Astrocyte (in vitro differentiated cells and primary cell): Measurements from ENCODE around the gene COL26A1. TPM values are rescaled to one million over a fixed set of nuclear protein-coding genes. Genes with fewer than 3 reads are reported as not detected.

ENCODE experiments used
- DNase-seq: peaks from one replicate; pipeline ENCODE4 v3.0.0-alpha.2; 2010; ENCODE audit warnings: low read depth
- FAIRE-seq: peaks from 2 replicates; lab custom pipeline; 2011; peaks lifted over from hg19 to GRCh38; lab: Jason Lieb, UNC
- H2AFZ ChIP-seq: 2 replicates; pipeline ENCODE4 v1.6.0; 2012; ENCODE audit warnings: low read depth, low read length, inconsistent platforms
- H3K27ac ChIP-seq: 2 replicates; pipeline ENCODE4 v1.5.1; 2011; ENCODE audit warnings: low read depth, low read length, inconsistent platforms
- H3K27me3 ChIP-seq: 2 replicates; pipeline ENCODE4 v1.6.0; 2011; ENCODE audit warnings: low read length, inconsistent platforms; ENCODE audit not compliant: insufficient read depth
- H3K36me3 ChIP-seq: 2 replicates; pipeline ENCODE4 v1.5.1; 2011; ENCODE audit warnings: low read length, inconsistent platforms; ENCODE audit not compliant: insufficient read depth
- H3K4me1 ChIP-seq: 2 replicates; pipeline ENCODE4 v1.5.1; 2011; ENCODE audit warnings: low read length, inconsistent platforms; ENCODE audit not compliant: insufficient read depth
- H3K4me2 ChIP-seq: 2 replicates; pipeline ENCODE4 v1.6.0; 2012; ENCODE audit warnings: low read length, inconsistent platforms
- H3K4me3 ChIP-seq: 2 replicates; pipeline ENCODE4 v1.5.1; 2011; ENCODE audit warnings: low read depth, mild to moderate bottlenecking, low read length, inconsistent platforms; ENCODE audit not compliant: insufficient read depth
- H3K79me2 ChIP-seq: 2 replicates; pipeline ENCODE4 v1.6.0; 2012; ENCODE audit warnings: mild to moderate bottlenecking, low read length, inconsistent platforms; ENCODE audit not compliant: insufficient read depth
- H3K9ac ChIP-seq: 2 replicates; pipeline ENCODE4 v1.6.0; 2012; ENCODE audit warnings: mild to moderate bottlenecking, low read length, inconsistent platforms
- H3K9me3 ChIP-seq: 2 replicates; pipeline ENCODE4 v1.5.1; 2012; ENCODE audit warnings: low read depth, mild to moderate bottlenecking, low read length, inconsistent platforms; ENCODE audit not compliant: insufficient read depth
- H4K20me1 ChIP-seq: 2 replicates; pipeline ENCODE4 v1.6.0; 2012; ENCODE audit warnings: low read length, inconsistent platforms; ENCODE audit not compliant: insufficient read depth
- H3K27ac Mint-ChIP-seq: one replicate; pipeline ENCODE4 v1.8.0; 2021; ENCODE audit warnings: mild to moderate bottlenecking, mixed read lengths; ENCODE audit not compliant: unreplicated experiment
- H3K27me3 Mint-ChIP-seq: one replicate; pipeline ENCODE4 v1.8.0; 2021; ENCODE audit warnings: low read depth, mixed read lengths; ENCODE audit not compliant: unreplicated experiment
- H3K36me3 Mint-ChIP-seq: one replicate; pipeline ENCODE4 v1.8.0; 2021; ENCODE audit warnings: low read depth, mixed read lengths; ENCODE audit not compliant: unreplicated experiment
- H3K4me1 Mint-ChIP-seq: one replicate; pipeline ENCODE4 v1.8.0; 2021; ENCODE audit warnings: low read depth, mixed read lengths; ENCODE audit not compliant: unreplicated experiment
- H3K4me3 Mint-ChIP-seq: one replicate; pipeline ENCODE4 v1.8.0; 2021; ENCODE audit warnings: mild to moderate bottlenecking, moderate library complexity, mixed read lengths; ENCODE audit not compliant: unreplicated experiment
- H3K9me3 Mint-ChIP-seq: one replicate; pipeline ENCODE4 v1.8.0; 2021; ENCODE audit warnings: mild to moderate bottlenecking, mixed read lengths; ENCODE audit not compliant: unreplicated experiment
- EZH2 ChIP-seq: IDR thresholded peaks from 2 replicates; pipeline ENCODE4 v1.6.1; 2012; ENCODE audit warnings: mild to moderate bottlenecking, low read length, inconsistent platforms; ENCODE audit not compliant: insufficient read depth
- total RNA-seq: library from RNA; stranded (reverse); gene quantifications from 2 replicates; pipeline ENCODE4 v1.2.1, GENCODE V29; 2021
- TF ChIP-seq, protein P1 (sequence below): IDR thresholded peaks from 2 replicates; pipeline ENCODE4 v1.5.1; 2011; ENCODE audit warnings: low read depth, mild to moderate bottlenecking, inconsistent platforms, low read length, moderate library complexity; ENCODE audit not compliant: insufficient read depth

The COL26A1 gene
- total RNA-seq, 1 donor from 2014 or later, result 7.1 TPM

- Histone ChIP-seq H3K36me3 (no peaks in the 10 kb centered on the region), H3K9ac (no peak overlapping the region), H2AFZ (no peak overlapping the region), H3K4me3 (no peak overlapping the region), H3K4me2 (no peak overlapping the region), H3K4me1 (peaks cover under 1% of the 10 kb centered on the region), H3K27ac (no peak overlapping the region), H4K20me1 (no peaks in the 10 kb centered on the region), H3K27me3 (peaks cover 14% of the 10 kb centered on the region), H3K9me3 (no peaks in the 10 kb centered on the region), H3K79me2 (no peaks in the 10 kb centered on the region)
- TF ChIP-seq EZH2, result no peak
- TF ChIP-seq, protein P1, sequence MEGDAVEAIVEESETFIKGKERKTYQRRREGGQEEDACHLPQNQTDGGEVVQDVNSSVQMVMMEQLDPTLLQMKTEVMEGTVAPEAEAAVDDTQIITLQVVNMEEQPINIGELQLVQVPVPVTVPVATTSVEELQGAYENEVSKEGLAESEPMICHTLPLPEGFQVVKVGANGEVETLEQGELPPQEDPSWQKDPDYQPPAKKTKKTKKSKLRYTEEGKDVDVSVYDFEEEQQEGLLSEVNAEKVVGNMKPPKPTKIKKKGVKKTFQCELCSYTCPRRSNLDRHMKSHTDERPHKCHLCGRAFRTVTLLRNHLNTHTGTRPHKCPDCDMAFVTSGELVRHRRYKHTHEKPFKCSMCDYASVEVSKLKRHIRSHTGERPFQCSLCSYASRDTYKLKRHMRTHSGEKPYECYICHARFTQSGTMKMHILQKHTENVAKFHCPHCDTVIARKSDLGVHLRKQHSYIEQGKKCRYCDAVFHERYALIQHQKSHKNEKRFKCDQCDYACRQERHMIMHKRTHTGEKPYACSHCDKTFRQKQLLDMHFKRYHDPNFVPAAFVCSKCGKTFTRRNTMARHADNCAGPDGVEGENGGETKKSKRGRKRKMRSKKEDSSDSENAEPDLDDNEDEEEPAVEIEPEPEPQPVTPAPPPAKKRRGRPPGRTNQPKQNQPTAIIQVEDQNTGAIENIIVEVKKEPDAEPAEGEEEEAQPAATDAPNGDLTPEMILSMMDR, result no peak
- Mint-ChIP-seq H3K27ac (no peak overlapping the region), H3K4me3 (no peak overlapping the region), H3K27me3 (peaks cover 28% of the 10 kb centered on the region), H3K4me1 (no peaks in the 10 kb centered on the region), H3K9me3 (no peaks in the 10 kb centered on the region), H3K36me3 (no peaks in the 10 kb centered on the region)
- DNase-seq, result no peak
- no peak for FAIRE-seq
Measured at GRCh38 chr7:101436857-101437576, 74.3 kb downstream of the COL26A1 start.

DNA sequence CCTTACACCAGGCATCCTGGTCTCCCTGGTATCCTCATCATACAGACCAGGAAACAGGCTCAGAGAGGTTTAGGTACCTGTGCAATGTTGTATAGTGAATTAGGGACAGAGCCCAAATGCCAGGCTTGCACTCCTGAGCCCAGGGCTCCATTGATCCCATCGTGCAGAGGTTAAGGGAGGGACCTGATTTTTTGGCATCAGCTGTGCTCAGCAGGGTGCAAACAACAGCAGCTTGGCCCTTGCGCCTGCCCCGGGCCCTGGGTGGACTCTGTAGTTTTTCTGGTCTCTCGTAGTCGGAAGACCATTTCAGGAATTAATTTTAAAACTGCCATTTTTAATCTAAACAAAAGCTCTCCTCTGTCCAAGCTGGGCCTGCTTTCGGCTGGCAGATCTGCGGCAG, 79.2 kb downstream of the COL26A1 start:
- Mint-ChIP-seq H3K27ac (no peak overlapping the region), H3K4me1 (peaks cover 4% of the 10 kb centered on the region), H3K4me3 (no peak overlapping the region), H3K36me3 (no peaks in the 10 kb centered on the region), H3K27me3 (peaks cover 9% of the 10 kb centered on the region), H3K9me3 (no peaks in the 10 kb centered on the region)
- Histone ChIP-seq H4K20me1 (no peaks in the 10 kb centered on the region), H2AFZ (no peak overlapping the region), H3K9ac (no peak overlapping the region), H3K4me1 (peaks cover 7% of the 10 kb centered on the region), H3K9me3 (no peaks in the 10 kb centered on the region), H3K4me2 (no peak overlapping the region), H3K79me2 (no peaks in the 10 kb centered on the region), H3K27ac (no peak overlapping the region), H3K36me3 (no peaks in the 10 kb centered on the region), H3K27me3 (peaks cover 4% of the 10 kb centered on the region), H3K4me3 (no peak overlapping the region)
- no peak for TF ChIP-seq EZH2
- TF ChIP-seq, protein P1, result no peak
- DNase-seq (no peak), FAIRE-seq (no peak)

DNA sequence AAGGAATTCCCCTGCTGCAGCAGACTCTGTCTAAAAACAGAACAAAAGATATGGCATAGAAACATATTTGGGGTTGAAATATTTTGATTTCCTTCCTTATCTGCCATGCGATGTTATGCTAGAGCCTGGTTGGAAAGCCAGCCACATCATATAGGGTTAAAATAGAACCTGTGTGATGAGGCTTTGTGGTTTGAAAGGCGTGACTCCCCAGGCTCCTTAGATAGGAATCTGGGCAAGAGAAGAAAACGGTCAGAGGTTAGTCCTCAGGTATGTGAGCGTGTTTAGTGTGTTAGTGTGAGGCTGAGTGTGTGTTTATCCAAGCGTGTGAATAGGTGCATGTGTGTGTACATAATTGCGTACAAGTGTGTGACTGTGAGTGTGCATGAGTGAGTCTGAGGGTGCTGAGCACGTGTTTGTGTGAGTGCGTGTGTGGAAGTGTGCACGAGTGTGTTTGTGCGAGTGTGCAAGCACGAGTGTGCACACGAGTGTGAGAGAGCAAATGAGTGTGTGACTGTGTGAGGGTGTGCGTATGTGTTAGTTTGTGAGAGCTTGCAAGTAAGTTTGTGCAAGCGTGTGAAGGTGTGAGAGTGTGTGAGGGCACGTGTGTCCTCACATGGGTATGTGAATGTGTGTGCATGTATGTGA, 79.9 kb downstream of the COL26A1 start:
- TF ChIP-seq, protein P1, result no peak
- TF ChIP-seq EZH2, result no peak
- Histone ChIP-seq H3K9ac (no peak overlapping the region), H3K4me2 (no peak overlapping the region), H3K36me3 (no peaks in the 10 kb centered on the region), H3K4me1 (peaks cover 7% of the 10 kb centered on the region), H3K79me2 (no peaks in the 10 kb centered on the region), H3K4me3 (no peak overlapping the region), H4K20me1 (no peaks in the 10 kb centered on the region), H3K9me3 (no peaks in the 10 kb centered on the region), H3K27me3 (peaks cover 4% of the 10 kb centered on the region), H2AFZ (no peak overlapping the region), H3K27ac (no peak overlapping the region)
- H3K27me3 Mint-ChIP-seq, result peaks cover 11% of the 10 kb centered on the region
- FAIRE-seq, result no peak
- H3K4me1 Mint-ChIP-seq, result peaks cover 4% of the 10 kb centered on the region
- no peaks in the 10 kb centered on the region for H3K36me3 Mint-ChIP-seq
- H3K4me3 Mint-ChIP-seq, result no peak overlapping the region
- peak; percentile 6 for DNase-seq
- H3K27ac Mint-ChIP-seq, result no peak overlapping the region
- H3K9me3 Mint-ChIP-seq, result no peaks in the 10 kb centered on the region
